ENCODE data around the gene HYAL3.

DNA sequence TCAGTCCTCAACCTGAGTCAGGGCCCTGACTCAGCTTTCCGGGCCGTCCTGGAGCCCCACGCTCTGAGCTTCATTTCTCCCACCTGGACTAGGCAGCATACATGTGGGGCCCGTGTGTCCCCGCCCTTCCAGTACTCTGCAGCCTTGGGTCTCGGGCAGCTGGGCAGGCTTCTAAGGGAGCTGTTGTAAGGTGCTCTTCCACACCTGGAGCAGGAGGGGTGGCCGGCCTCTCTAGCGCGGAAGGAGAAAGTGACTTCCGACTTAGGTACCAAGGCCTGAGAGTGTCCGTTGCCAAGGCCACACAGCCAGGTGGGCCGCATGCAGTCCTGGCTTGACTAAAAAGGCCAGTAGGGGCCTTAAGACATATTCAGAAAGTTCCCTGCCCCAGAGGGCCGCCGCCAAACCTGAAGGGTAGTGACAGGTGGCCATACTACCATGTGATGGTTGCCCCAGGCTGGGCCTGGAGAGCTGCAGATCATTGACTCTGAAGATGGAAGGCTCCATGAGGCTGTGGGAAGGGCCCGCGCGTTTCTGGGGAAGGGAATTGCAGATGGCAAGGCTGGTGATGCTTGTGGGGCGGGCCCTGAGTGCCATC is 39.7 kb downstream of the HYAL3 start:
- TF ChIP-seq, protein P1, sequence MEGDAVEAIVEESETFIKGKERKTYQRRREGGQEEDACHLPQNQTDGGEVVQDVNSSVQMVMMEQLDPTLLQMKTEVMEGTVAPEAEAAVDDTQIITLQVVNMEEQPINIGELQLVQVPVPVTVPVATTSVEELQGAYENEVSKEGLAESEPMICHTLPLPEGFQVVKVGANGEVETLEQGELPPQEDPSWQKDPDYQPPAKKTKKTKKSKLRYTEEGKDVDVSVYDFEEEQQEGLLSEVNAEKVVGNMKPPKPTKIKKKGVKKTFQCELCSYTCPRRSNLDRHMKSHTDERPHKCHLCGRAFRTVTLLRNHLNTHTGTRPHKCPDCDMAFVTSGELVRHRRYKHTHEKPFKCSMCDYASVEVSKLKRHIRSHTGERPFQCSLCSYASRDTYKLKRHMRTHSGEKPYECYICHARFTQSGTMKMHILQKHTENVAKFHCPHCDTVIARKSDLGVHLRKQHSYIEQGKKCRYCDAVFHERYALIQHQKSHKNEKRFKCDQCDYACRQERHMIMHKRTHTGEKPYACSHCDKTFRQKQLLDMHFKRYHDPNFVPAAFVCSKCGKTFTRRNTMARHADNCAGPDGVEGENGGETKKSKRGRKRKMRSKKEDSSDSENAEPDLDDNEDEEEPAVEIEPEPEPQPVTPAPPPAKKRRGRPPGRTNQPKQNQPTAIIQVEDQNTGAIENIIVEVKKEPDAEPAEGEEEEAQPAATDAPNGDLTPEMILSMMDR (IDR thresholded peaks at IDR 0.05), result no peak
- no peak for TF ChIP-seq ZFX (IDR thresholded peaks at IDR 0.05; ENCODE audit: borderline replicate concordance)
